ENCODE data around the gene LINGO1. TPM values are rescaled to one million over a fixed set of nuclear protein-coding genes. Genes with fewer than 3 reads are reported as not detected.

Gene LINGO1
- total RNA-seq, 2 experiments from 2014 or later = not detected

DNA sequence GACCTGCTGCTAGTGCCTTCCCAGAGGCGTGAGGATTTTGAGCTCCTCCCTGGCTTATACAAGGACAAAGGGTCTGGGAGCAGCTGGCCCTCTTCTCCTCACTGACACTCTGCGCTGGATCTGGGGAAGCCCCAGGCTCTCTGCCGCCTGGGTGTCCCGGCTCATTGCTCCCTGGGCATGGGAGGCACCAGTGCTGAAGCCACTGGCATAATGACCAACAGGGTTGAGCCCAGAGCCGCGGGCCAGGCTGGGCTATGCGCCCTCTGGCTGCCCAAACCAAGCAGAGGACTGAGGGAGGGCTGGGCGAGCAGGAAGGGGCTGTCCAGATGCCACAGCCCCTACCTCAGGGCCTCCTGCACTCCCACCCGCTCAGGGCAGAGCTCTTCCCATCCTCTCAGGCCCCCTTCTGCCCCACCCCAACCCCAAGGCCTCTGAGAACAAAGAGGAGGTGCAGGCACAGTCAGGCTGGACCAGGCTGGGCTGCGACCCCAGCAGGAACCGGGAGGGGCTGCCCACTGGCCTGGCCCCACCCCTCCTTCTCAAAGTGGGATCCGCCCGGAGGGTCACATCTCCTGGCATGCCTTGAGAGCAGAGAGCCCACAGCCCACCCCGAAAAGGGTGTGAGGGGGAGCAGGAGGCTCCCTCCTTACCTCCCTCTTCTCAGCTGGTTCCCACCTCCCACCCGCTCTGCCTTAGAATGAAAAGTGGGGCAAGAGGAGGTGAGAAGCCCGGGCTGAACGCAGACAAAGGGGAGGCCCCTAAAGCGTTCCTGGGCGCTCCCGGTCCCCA, 1.6 kb downstream of the LINGO1 start:
- TF ChIP-seq, protein P1, sequence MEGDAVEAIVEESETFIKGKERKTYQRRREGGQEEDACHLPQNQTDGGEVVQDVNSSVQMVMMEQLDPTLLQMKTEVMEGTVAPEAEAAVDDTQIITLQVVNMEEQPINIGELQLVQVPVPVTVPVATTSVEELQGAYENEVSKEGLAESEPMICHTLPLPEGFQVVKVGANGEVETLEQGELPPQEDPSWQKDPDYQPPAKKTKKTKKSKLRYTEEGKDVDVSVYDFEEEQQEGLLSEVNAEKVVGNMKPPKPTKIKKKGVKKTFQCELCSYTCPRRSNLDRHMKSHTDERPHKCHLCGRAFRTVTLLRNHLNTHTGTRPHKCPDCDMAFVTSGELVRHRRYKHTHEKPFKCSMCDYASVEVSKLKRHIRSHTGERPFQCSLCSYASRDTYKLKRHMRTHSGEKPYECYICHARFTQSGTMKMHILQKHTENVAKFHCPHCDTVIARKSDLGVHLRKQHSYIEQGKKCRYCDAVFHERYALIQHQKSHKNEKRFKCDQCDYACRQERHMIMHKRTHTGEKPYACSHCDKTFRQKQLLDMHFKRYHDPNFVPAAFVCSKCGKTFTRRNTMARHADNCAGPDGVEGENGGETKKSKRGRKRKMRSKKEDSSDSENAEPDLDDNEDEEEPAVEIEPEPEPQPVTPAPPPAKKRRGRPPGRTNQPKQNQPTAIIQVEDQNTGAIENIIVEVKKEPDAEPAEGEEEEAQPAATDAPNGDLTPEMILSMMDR (conservative IDR thresholded peaks at IDR 0.05; ENCODE audit: low read length) = no peak
- TF ChIP-seq EZH2phosphoT487 (IDR thresholded peaks at IDR 0.05; ENCODE audit: borderline replicate concordance, low read depth, low read length) = no peak
- POLR2A ChIA-PET = no interaction called here
- DNase-seq (ENCODE audit: low spot score) = no peak
- Histone ChIP-seq H3K9me3 (ENCODE audit: low read length) (no peaks in the 10 kb centered on the region), H3K27ac (ENCODE audit: low read depth, low read length, poor library complexity, severe bottlenecking) (no peak overlapping the region), H3K9me2 (ENCODE audit: insufficient read depth, low read length) (no peaks in the 10 kb centered on the region), H4K20me1 (ENCODE audit: insufficient read depth, low read length) (no peaks in the 10 kb centered on the region), H2AFZ (ENCODE audit: low read length) (no peak overlapping the region), H3K4me3 (ENCODE audit: low read depth, low read length, poor library complexity, severe bottlenecking) (no peak overlapping the region), H3K4me1 (ENCODE audit: insufficient read depth, low read length, poor library complexity, severe bottlenecking) (no peaks in the 10 kb centered on the region), H3K36me3 (ENCODE audit: insufficient read depth, low read length) (no peaks in the 10 kb centered on the region), H3K79me2 (ENCODE audit: insufficient read depth, low read depth, low read length) (no peaks in the 10 kb centered on the region), H3K4me2 (ENCODE audit: low read length) (no peak overlapping the region)
- intact Hi-C loops (cut with micrococcal nuclease; ENCODE audit: unreplicated experiment) = no loop called here
- CTCF ChIA-PET (ENCODE audit: unreplicated experiment) = interaction anchor here (0.5 to 0.6 kb wide), 2 partner anchors 35 to 47 kb away, joined by 3 to 4 read pairs; no protein-coding TSS in a partner anchor
- BruUV-seq (replicated peaks) = no TSS peak

- no peak for DNase-seq (ENCODE audit: low spot score)
- Histone ChIP-seq H3K4me3 (ENCODE audit: low read depth, low read length, poor library complexity, severe bottlenecking) (no peak overlapping the region), H4K20me1 (ENCODE audit: insufficient read depth, low read length) (no peaks in the 10 kb centered on the region), H3K27ac (ENCODE audit: low read depth, low read length, poor library complexity, severe bottlenecking) (no peak overlapping the region), H3K36me3 (ENCODE audit: insufficient read depth, low read length) (no peaks in the 10 kb centered on the region), H3K4me1 (ENCODE audit: insufficient read depth, low read length, poor library complexity, severe bottlenecking) (no peaks in the 10 kb centered on the region), H3K9me2 (ENCODE audit: insufficient read depth, low read length) (no peaks in the 10 kb centered on the region), H3K4me2 (ENCODE audit: low read length) (no peak overlapping the region), H3K79me2 (ENCODE audit: insufficient read depth, low read depth, low read length) (no peaks in the 10 kb centered on the region), H3K9me3 (ENCODE audit: low read length) (no peaks in the 10 kb centered on the region), H2AFZ (ENCODE audit: low read length) (no peak overlapping the region)
- TF ChIP-seq, protein P1 (conservative IDR thresholded peaks at IDR 0.05; ENCODE audit: low read length) = no peak
- no peak for TF ChIP-seq EZH2phosphoT487 (IDR thresholded peaks at IDR 0.05; ENCODE audit: borderline replicate concordance, low read depth, low read length)
- BruUV-seq (replicated peaks) = no TSS peak
- ChIA-PET CTCF (ENCODE audit: unreplicated experiment) (no interaction called here), POLR2A (no interaction called here)
- intact Hi-C loops (cut with micrococcal nuclease; ENCODE audit: unreplicated experiment) = no loop called here
Observed at GRCh38 chr15:77630056-77630455, 2.7 kb downstream of the LINGO1 start.
